GM10847 (cell line): ENCODE results near the gene TMCO5A.

Experiments
- POLR2A ChIP-seq: IDR thresholded peaks from 2 replicates; pipeline ENCODE4 v1.6.1; 2011; ENCODE audit not compliant: insufficient read length; ENCODE audit errors: extremely low read depth

The TMCO5A gene

DNA sequence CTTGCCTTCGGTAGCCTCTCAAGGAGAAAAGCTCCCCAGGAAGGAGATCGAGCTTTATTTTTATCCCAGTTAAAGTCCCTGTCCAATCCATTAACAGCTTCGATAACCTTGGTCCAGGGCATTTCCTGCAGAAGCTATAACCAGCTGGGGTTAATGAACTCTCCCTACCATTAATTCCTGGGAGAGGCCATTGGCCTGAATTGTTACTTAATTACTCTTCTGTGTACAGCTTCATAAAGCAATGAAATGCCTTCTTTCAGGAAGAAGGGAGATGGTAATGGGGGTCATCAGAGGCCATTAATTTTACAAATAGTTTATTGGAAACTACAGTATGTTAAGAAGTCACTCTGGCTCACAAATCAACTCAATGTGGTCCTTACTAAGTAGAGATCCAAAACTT, 1.9 kb upstream of the TMCO5A start:
- TF ChIP-seq POLR2A = no peak

DNA sequence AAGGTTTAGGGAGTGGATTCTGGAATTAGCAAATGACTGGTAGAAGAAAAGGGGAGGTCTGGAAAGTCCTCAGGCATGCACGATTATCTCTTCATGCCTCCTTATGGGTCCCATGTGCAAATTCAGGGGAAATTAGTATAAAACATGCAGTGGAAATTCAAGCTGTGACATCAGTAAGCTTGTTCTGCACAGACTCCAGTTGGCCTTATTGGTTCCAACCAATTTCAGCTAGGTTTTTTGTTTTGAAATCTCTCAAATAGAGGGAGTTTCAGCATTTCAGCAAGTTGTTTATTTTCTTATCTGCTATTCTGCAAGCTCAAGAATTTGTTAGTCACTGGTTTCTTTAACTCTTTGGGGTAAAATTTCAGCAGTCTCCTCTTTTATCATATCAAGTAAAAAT, 774 bp upstream of the TMCO5A start:
- no peak for TF ChIP-seq POLR2A

DNA sequence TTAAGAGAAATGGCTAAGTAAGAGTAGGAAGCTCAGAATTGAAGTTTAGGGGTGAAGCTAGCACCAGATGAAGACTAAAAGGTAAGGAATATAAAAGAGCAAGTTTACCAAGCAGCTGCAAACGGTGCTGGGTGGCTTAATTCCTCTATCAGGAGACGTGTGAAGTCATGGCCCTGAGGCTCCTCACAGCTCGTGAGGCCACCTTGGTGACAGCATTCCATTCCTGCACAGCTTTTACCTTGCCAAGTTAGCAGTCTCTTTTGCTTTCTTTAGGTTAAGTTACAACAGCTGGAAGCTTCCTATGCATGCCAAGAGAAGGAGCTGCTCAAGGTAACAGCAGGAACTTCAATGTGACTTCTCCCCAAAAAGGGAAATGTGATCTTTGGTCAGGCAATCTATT, 6.4 kb downstream of the TMCO5A start:
- TF ChIP-seq POLR2A = no peak

DNA sequence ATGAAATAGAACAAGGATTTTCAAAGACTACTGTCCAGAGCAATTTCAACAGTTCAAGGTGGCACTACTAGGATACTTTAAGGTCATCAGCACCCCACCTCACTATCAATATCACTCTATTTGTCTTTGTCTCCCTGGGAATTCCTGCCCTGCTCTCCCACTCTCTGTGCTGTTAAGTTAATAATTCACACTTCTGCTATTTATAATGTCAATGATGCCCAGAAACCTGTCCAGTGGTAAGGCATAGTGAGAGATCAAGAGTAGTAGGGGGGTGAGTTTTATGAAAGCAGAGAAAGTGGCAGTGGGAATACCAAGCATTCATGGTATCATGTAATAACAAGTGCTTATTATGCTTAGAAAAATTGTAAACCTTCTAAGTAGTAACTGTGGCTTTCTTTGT, 7.3 kb downstream of the TMCO5A start:
- no peak for TF ChIP-seq POLR2A

DNA sequence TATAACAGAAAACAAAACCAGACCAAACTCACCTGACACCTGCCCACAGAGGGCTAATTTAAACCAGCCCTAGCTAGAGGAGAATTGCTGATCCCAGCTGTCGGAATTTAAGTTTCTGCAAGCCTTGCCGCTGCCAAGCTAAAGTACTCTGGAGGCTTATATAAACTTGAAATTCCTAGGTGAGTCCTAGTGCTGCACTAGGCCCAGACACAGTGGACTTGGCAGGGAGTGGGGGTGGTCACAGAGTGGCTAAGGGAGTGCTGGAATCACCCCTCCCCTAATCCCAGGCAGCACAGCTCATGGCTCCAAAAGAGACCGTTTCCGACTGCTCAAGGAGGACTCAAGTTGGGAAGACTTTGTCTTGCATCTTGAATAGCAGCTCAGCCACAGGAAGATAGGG, 17.6 kb downstream of the TMCO5A start:
- TF ChIP-seq POLR2A = no peak

DNA sequence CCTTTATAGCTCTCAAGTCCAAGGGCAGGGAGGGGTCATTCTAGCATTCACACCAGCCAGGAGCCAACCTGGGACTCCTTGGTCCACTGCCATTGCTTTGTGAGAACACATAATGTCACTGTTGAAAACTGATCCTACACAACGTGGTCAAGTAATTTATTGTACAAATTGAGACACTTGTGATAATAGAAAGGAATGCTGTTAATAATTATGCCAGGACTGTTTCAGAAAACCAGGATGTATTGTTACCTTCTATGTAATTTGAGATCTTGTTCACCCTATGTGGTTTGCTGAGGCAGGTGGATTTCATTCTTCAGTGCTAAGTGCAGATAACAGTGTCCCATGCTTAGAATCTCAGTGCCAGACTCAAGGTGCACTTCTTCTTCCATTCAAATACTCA, 33.3 kb downstream of the TMCO5A start:
- TF ChIP-seq POLR2A = no peak

DNA sequence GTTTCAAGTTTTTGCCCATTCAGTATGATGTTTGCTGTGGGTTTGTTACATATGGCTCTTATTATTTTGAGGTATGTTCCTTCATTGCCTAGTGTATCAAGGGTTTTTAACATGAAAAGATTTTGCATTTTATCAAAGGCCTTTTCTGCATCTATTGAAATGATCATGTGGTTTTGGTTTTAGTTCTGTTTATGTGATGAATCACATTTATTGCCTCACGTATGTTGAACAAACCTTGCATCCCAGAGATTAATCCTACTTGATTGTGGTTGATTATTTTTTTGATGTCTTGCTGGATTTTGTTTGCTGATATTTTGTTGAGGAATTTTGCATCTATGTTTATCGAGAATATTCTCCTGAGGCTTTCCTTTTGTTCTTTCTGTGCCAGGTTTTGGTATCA, 39.4 kb downstream of the TMCO5A start:
- no peak for TF ChIP-seq POLR2A

DNA sequence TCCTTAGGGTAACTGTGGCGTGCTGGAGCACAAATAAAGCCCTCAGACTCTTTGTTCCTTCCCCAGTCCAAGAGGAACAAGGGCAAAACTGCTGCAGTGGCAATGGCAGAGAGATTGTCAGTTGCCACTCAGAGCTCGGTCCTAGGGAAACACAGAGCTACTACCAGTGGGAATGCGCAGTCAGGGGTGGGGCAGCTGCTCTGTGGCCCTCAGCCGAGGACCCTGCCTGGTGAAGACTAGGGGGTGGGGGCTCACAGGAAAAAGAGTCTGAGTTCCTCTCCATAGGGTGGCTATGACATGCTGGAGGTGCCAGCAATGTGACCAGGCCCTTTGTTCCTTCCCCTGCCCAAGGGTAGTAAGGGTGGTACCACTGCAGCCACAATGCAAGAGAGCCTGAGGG, 43.8 kb downstream of the TMCO5A start:
- no peak for TF ChIP-seq POLR2A

DNA sequence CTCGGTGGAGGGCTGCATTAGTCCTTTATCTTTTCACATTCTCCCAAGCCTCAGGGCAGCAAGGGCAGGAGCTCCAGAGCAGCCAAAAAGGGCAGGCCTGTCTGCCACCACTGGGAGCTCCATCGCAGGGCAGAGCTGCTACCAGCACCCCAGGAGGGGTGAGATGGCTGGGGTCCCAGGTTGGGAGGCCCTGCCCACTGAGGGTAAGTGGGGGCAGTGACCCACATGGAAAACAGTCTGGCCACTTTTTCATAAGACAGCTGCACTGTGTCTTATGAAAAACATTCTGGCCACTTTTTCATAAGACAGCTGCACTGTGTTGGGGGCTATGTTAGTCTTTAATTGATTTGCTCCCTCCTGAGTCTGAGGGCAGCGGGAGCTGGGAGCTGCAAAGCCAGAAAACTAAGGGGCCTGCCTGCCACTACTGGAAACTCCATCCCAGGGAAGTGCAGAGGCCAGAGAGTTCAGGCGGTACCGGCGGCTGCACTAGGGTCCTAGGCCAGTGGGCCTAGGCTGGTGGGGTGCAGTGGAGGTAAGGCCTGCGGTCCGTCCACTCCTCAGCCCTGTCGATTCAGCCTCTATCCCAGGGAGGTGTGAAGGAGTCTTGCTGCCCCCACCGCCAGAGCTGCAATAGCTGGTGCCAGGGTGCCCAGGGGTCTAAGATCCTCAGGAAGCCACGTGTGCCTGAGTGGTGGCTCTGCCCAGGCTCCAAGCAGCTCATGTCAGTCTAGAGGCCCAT, 45.4 kb downstream of the TMCO5A start:
- TF ChIP-seq POLR2A = no peak

DNA sequence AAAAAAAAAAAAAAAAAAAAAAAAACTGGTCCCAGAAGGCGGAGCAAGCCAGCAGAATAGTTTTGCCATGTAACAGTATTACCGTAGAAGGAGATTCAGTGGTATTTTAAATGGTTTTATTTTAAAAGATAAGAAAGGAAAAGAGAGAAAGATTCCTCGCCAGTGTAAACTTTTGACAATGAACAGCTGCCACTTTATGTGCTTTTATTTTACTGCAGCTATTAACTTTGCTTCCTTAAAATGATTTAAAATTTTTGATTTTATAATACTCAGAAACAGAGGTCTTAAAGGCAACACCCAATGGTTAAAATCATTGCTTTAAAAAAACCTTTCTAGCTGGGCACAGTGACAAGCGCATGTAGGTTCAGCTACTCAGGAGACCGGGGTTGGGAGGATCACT, 46.8 kb downstream of the TMCO5A start:
- TF ChIP-seq POLR2A = no peak

DNA sequence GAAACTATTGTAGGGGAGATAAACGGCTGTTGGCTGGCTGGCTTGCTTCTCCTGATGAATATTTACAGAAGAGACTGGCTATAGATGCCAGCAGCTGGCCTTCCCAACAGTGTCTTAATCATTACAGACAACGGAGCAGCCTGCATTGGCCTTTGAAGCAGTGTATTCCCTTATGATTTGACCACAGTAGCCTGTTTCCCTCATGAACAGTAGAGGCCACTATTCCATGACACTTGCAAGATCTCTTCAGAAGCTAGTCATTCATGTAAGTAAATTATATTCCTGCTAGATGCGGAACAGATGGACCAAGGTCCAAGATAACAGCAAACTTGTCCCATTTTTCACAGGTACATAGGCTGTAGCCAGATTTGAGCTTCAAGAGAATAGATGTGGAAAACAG, 47.3 kb downstream of the TMCO5A start:
- no peak for TF ChIP-seq POLR2A

DNA sequence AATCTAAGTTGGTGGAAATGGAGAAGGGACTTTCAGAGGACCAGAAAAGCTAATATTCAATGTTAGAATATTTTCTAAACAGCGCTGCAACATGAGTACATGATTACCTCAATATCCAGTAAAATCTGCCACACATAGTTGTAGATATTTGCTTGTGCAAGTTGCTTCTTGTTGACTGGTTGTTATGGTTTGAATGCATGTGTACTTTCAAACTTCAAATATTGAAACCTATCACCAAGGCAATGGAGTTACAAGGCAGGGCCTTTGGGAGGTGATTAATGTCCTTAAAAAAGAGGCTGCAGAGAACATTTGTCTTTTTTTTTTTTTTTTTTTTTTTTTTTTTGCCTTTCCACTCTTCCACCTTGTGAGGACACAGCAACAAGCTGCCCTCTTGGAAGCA, 49.9 kb downstream of the TMCO5A start:
- TF ChIP-seq POLR2A = no peak

DNA sequence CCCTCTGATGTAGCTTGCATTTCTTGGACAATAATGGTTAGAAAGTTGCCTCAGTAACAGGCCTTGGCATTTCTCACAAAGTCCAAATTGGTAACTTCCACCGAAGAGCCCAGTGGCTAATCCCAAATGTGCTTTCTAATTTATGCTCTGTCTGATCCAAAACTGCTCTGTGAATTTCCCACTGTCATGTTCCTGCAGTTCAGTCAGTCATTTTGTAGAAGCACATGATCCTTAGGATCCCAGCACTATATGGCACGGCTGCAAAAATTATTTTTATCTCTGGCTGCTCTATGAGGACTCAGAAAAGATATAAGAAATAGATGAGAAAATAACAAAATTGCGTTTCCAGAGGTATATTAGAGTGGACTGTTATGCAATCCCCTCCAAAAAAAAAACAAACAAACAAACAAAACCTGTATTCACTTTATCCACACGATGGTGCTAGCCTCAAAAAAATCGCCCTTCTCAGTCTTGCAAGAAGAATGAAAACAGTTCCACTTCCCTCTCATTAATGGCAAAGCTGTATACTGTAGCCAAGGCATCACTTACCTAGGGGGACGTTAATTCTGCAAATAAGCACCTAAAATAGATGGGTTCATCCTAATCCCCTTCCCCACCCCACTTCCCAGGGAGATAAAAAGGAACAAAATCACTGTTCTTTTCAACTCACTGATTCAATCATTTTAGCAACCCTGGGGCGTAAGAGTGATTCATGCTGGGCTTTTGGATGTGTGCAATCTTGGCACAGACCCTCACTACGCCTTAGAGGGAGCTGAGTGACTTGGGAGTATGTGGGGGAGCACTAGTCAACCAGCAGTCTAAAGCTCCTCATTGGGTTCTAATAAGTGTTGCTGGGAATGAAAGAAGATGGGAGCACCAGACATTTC, 61.3 kb downstream of the TMCO5A start:
- no peak for TF ChIP-seq POLR2A
